Esophagus mucosa (tissue), 1 donor: ENCODE measurements around the gene DDX46. TPM values are rescaled to one million over a fixed set of nuclear protein-coding genes. Genes with fewer than 3 reads are reported as not detected.
A peak's percentile ranks its signal among the peaks of the same experiment; 100 is the strongest.
"Not testable (repeated sequence)": the region's sequence is repeated elsewhere in the genome, so short reads cannot be mapped to it uniquely, and the experiment has no call there.

Experiments used
- ATAC-seq: fragments of 200-7000 bp; cut with Tn5 transposase; one replicate; pipeline ENCODE4 v1.9.1; 2020
- total RNA-seq: library from RNA; stranded (reverse); gene quantifications from one replicate; pipeline ENCODE4 v1.2.4, GENCODE V29; 2023
- donor health status: DM: yes; HTN: yes; CAD: no.

The DDX46 gene, protein sequence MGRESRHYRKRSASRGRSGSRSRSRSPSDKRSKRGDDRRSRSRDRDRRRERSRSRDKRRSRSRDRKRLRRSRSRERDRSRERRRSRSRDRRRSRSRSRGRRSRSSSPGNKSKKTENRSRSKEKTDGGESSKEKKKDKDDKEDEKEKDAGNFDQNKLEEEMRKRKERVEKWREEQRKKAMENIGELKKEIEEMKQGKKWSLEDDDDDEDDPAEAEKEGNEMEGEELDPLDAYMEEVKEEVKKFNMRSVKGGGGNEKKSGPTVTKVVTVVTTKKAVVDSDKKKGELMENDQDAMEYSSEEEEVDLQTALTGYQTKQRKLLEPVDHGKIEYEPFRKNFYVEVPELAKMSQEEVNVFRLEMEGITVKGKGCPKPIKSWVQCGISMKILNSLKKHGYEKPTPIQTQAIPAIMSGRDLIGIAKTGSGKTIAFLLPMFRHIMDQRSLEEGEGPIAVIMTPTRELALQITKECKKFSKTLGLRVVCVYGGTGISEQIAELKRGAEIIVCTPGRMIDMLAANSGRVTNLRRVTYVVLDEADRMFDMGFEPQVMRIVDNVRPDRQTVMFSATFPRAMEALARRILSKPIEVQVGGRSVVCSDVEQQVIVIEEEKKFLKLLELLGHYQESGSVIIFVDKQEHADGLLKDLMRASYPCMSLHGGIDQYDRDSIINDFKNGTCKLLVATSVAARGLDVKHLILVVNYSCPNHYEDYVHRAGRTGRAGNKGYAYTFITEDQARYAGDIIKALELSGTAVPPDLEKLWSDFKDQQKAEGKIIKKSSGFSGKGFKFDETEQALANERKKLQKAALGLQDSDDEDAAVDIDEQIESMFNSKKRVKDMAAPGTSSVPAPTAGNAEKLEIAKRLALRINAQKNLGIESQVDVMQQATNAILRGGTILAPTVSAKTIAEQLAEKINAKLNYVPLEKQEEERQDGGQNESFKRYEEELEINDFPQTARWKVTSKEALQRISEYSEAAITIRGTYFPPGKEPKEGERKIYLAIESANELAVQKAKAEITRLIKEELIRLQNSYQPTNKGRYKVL
- 32.8 TPM for total RNA-seq

GRCh38 chr5:134758504-134759341 lies at the start of gene DDX46:
Gene DDX46, plus strand, starts transcription at chr5:134758779. Its CDS starts 160 bp downstream, at chr5:134758939.
- ATAC-seq: peak; percentile 99

DNA sequence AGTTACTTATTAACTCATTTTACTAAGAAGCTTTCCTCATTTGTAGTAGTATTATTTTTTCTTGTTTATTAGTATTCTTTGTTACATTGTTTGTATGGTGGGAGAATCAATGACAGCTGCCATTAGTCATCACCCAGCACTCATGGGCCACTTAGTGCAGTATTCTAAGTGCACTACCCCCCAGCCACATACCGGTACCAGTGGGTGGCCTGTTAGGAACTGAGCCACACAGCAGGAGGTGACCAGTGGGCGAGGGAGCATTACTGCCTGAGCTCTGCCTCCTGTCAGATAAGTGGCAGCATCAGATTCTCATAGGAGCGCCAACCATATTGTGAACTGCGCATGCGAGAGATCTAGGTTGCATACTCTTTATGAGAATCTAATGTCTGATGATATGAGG lies 44.5 kb upstream of the DDX46 start:
- no peak for ATAC-seq

GRCh38 chr5:134714541-134714940 lies 44.0 kb upstream of the DDX46 start:
- ATAC-seq: no peak

DNA sequence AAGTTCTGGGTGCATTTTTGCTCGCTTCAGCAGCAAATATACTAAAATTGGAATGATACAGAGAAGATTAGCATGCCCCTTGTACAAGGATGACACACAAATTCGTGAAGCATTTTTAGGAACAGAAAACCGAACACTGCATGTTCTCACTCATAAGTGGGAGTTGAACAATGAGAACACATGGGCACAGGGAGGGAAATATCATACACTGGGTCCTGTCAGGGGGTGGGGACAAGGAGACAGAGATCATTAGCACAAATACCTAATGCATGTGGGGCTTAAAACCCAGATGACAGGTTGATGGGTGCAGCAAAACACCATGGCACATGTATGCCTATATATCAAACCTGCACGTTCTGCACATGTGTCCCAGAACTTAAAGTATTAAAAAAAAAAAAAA lies 43.1 kb upstream of the DDX46 start:
- ATAC-seq: not testable (repeated sequence)

GRCh38 chr5:134724872-134725271 lies 33.7 kb upstream of the DDX46 start:
- ATAC-seq: no peak

- no peak for ATAC-seq
Observed at GRCh38 chr5:134732819-134733218, 25.8 kb upstream of the DDX46 start.

GRCh38 chr5:134735243-134735642 lies 23.3 kb upstream of the DDX46 start:
- ATAC-seq: no peak

GRCh38 chr5:134736173-134736812 lies 22.3 kb upstream of the DDX46 start:
- ATAC-seq: no peak

- ATAC-seq: peak; percentile 99
Observed at GRCh38 chr5:134738133-134738962, 20.2 kb upstream of the DDX46 start, which contains the start of gene CAMLG. Gene CAMLG, plus strand, starts transcription at chr5:134738548. Its CDS starts 73 bp downstream, at chr5:134738621.

DNA sequence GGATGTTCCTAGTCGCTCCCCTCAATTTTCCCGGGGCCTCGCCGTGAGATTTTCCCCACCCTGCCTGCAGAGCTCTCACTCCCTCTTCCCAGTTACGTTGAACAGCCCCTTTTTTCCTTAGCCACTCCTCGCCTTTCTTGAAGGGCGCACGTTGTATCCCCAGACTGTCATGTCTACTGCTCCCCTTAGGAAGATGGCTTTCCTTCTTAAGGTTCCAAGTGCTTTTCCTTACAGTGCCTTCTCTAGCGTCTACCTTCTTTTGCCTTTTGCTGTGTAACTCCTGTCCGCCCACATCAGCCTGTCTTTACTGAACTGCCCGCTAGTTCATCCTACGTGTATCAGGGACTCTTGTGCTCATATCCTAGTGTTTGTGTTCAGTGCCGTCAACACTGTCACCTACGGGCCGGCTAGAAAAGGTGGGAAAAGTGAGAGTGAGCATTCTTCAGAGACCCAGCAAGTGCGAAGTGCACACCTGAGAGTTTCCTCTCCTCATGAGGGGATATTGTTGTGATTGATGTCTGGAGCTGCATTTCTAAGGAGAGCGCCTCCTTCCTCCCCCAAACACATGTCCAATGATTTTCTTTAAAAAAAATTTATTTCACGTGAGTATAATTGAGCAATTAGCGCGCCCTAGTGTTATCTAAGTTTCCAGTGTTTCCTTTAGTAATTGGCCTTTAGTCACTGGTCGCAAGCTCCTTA lies 19.5 kb upstream of the DDX46 start:
- ATAC-seq: peak; percentile 55

DNA sequence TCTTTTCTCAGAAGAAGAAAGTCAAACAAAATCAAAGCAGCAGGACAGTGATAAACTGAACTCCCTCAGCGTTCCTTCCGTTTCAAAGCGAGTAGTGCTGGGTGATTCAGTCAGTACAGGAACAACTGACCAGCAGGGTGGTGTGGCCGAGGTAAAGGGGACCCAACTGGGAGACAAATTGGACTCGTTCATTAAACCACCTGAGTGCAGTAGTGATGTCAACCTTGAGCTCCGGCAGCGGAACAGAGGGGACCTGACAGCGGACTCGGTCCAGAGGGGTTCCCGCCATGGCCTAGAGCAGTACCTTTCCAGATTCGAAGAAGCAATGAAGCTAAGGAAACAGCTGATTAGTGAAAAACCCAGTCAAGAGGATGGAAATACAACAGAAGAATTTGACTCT lies 17.5 kb upstream of the DDX46 start:
- no peak for ATAC-seq

GRCh38 chr5:134742134-134742533 lies 16.4 kb upstream of the DDX46 start:
- no peak for ATAC-seq

DNA sequence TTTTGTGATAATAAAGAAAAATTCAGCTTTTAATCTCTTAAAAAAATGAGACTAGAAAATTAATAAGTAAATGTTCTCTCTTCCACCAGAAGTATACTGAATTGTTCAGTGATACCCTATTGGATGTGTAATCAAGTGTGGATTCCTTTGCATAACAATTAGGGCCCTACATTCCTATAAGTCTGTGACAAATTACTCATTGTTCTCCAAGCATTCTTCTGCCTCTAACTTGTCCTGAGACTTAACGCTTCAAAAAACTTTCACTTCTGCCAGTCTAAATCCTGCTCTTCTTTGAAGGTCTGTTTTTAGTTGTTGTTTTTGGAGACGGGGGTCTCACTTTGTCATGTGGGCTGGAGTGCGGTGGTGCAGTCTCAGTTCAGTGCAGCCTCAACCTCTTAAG lies 9.2 kb upstream of the DDX46 start:
- no peak for ATAC-seq

DNA sequence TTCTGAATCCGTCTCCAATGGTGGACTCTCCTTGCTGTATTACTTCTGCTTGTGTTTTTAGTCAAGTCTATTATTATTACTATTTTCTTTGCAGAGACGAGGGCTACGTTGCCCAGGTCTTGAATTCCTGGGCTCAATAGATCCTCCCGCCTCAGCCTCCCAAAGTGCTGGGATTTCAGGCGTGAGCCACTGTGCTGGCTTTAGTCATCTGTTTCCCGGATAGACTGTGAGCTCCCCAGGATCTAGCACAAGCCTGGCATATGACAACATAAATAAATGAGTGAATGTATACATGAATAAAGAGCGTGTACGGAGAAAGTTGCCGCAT lies 439 bp upstream of the DDX46 start:
- ATAC-seq: no peak

- not testable (repeated sequence) for ATAC-seq
Observed at GRCh38 chr5:134767528-134768291, 9.1 kb downstream of the DDX46 start.

GRCh38 chr5:134769206-134769605 lies 10.6 kb downstream of the DDX46 start:
- ATAC-seq: no peak

- no peak for ATAC-seq
Observed at GRCh38 chr5:134772461-134773125, 14.0 kb downstream of the DDX46 start.

DNA sequence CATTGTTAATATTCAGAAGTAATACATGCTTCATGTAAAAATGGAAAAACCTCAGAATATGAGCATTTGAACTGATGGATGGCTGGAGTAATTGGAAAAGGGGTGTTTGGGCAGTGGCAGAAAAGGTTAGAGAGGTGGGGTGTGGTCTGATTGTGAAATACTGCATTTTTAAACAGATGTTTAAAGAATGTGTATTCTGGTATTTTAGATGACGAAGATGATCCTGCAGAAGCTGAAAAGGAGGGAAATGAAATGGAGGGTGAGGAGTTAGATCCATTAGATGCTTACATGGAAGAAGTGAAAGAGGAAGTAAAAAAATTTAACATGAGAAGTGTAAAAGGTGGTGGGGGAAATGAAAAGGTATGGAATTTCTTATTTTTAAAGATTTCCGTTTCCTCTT lies 18.8 kb downstream of the DDX46 start:
- ATAC-seq: no peak
